ENCODE measurements around the gene GSTO1. TPM values are rescaled to one million over a fixed set of nuclear protein-coding genes. Genes with fewer than 3 reads are reported as not detected.

Gene GSTO1
- total RNA-seq, 1 experiment from 2014 or later = 179 TPM

DNA sequence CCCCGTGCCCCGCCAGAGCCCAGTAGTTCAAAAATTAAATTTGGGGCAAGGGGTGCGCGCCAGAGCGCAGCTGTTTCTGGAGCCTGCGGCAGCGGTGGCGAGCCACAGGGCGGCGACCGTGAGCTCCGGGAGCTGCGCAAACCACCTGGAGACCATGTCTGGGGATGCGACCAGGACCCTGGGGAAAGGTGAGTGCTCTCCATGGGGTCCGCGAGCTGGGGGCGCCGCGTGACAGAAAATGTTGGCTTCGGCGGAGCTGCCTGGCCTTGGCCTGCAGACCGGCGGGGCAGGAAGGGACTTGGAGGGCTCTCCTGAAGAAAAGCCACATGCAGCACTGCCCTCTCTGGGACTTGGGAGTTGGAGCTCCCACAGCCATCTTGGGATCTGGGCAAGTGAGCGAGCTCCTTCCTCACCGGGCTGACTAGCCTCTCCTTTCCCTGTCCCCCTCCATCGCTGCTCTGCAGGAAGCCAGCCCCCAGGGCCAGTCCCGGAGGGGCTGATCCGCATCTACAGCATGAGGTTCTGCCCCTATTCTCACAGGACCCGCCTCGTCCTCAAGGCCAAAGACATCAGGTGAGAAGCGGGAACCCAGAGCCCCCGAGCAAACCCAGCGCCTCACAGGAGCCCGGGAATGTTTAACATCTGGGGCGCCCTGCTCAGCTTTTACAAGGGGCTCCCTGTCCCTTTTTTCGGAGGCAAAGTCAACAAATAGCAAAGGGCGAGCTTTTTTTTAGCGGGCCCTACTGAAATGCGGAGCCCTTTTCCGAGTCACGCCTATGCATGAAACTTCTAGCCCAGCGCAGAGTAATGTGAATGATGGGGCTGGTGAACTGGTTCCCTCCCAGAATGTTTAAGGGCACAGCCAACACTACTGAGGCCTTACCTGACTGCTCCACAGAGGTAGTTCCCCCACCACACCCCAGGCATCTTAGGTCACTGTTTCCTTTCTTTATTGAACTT, 20.4 kb downstream of the GSTO1 start:
- no peak for DNase-seq (ENCODE audit: low read depth)

DNA sequence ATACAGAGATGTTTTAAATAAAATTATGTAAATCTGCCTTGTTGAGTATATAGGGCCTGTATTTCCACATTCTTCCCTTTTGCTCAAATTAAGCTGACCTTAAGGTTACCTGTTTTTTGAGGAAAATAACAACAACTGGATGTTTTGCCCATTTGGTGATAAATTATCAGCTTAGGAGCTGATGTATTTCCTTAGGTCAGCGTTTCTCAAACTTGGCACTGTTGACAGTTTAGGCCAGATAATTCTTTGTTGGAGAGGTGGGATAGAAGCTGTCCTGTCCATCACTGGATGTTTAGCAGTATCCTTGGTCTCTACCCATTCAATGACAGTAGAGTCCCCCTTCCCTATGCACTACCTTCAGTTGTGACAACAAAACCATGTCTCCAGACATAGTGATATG, 21.5 kb downstream of the GSTO1 start:
- no peak for DNase-seq (ENCODE audit: low read depth)

DNA sequence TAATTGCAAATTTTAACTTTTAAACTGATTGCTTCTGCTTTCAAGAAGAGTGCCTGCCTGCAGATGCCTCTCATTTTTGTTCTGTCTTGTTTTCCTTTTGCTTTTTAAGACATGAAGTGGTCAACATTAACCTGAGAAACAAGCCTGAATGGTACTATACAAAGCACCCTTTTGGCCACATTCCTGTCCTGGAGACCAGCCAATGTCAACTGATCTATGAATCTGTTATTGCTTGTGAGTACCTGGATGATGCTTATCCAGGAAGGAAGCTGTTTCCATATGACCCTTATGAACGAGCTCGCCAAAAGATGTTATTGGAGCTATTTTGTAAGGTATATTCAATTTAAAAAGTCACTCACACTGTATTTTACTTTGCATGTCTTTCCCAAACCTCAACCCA, 23.1 kb downstream of the GSTO1 start:
- no peak for DNase-seq (ENCODE audit: low read depth)

DNA sequence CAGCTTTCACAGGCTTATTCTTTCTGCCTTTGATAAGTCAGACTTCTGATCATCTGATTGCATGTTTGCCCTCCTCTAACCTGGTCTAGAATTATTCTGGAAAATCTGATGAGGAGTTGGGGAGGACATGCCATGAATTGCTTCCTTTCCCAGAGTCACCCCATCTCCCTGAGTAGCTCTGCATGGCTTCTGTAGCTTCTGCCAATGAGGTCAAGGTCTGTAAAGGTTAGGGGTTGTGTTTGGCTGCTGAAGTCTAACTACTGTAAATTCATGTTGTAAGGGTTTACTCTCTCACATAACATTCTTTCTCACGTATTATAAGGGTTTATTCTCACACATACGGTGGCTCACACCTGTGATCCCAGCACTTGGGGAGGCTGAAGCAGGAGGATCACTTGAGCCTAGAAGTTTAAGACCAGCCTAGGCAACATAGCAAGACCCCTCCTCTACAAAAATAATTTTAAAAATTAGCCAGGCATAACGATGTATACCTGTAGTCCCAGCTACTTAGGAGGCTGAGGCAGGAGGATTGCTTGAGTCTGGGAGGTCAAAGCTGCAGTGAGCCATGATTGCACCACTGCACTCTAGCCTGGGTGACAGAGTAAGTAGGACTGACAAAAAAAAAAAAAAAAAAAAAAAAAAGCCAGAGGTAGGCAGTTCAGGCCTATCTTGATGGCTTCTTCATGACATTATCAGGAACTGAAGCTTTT, 25.0 kb downstream of the GSTO1 start:
- no peak for DNase-seq (ENCODE audit: low read depth)

DNA sequence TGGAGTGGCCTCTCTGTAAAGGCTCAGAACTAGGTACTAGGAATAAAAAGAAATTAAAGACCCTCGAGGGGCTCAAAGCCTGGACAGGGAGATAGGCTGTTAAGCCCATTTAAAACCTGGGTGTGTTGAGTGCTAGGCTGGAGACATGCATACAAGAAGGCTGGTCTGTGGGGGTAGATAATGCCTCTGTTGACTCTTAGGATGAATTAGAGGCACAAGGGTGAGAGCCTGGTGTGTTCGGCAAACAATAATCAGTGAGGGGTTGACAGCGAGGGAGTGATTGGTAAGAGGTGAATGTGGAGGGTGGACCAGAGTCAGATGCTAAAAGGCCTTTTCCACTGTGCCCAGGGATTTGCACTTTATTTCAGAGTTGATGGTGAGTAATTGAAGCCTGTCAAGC, 27.0 kb downstream of the GSTO1 start:
- DNase-seq (ENCODE audit: low read depth) = no peak

DNA sequence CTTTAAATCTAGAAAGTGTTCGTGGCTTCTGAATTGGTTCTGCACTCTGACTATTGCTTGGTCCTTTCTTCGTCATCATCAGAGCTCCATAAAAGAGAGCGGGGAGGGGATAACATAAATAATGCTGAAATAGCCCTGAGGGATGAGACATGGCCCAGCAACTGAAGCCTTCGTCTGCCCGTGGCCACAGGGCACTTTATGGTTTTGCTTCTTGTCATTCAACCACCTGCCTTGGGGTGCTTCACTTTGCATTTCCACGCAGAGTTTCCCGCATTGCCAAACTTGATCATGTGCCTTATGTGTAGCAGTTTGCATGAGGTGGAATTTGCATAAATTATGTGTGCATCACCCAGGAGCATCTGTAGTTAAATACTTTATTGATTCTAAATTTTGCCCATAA, 30.2 kb downstream of the GSTO1 start:
- DNase-seq (ENCODE audit: low read depth) = peak; percentile 53

DNA sequence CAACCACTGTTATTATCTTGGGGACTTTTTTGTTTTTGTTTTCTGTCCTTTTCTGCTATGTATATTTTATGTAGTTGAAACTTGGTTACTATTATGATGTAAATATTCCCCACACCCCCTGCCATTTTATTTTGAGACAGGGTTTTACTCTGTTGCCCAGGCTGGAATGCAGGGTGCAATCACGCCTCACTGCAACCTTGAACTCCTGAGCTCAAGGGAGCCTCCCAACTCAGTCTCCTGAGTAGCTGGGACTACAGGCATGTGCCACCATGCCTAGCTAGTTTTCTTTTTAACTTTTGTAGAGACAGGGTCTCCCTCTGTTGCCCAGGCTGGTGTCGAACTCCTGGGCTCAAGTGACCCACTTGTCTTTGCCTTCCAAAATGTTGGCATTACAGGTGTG, 32.2 kb downstream of the GSTO1 start:
- no peak for DNase-seq (ENCODE audit: low read depth)

DNA sequence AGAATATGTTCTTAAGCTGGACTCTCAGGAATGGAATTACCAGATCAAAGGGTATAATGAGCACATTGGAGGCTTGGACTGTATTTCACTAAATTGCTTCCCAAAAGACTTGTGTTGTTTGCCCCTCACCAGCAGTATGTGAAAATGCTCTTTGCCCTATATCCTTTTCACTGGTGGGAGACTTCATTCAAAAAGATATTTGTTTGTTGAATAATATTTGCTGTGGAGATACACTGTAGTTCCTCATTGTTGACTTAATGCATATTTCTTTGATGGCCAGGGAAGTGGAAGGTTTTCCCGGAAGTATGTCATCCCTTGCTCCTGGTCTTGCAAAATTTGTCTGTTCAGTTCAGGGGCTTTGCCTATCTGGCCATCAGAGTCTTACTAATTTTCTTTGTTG, 33.7 kb downstream of the GSTO1 start:
- no peak for DNase-seq (ENCODE audit: low read depth)

DNA sequence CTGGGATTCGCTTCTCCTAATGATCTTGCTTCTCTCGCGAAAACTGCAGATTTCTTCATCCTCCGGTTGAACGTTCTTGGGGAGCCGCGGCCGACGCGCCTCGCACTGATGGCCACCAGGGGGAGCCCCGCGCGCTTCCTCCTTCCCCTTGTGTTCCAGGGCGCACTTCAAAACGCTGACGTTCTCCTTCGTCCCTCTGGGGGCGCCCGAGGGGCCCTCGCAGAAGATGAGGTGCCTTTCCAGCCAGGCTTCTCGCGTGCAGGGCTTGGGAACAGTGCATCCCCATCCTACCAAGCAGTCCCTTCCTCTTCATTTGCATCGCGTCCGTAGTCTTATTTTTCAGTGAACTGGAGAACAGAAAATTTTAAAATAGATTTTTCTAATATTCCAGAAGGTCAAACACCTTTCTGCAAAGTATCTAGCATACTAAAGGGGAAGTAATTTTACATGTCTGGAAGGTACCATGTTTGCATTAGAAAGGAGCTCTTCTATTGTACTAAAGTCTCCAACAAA, 36.8 kb downstream of the GSTO1 start:
- DNase-seq (ENCODE audit: low read depth) = peak; percentile 80

DNA sequence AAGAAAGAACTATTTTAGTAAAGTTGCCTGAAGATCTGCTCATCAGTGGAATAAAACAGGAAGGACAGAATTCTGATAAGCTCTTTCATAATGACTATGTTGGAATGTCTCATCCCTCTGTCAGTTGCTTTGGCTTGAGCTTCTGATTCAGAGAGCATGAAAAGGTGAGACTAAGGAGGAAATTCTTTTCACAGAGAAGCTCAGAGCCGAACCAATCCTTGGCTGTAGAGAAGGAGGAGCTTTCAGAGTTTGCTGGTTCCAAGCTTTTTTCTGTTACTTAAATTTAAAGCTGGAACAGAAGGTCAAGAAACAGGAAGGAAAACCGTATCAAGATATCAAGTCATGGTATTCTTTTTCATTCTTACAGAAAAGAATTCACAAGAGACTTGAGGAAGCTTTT, 38.3 kb downstream of the GSTO1 start:
- peak; percentile 55 for DNase-seq (ENCODE audit: low read depth)

DNA sequence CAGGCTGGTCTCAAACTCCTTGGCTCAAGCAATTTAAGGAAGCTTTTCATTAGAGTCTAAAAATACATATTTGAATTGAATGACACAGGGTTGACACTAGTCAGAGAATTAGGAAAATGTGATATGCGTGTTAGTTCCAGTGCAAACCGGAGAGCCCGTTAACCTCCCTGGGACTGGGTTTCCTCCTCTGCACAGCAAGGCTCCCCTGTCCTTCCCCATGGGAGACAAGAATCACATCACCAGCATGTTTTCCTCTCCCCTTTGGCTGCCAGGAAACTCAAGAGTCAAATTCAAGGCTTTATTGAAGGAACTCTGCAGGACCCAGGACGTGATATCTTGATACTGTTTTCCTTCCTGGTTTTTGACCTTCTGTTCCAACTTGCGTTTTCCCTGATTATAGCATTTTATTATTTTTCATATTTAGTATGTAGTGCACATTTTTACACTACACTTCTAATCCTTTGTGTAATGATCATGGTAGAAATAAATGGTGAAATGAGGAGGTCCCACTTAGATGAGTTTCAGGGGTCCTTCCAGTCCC, 39.2 kb downstream of the GSTO1 start:
- DNase-seq (ENCODE audit: low read depth) = no peak

DNA sequence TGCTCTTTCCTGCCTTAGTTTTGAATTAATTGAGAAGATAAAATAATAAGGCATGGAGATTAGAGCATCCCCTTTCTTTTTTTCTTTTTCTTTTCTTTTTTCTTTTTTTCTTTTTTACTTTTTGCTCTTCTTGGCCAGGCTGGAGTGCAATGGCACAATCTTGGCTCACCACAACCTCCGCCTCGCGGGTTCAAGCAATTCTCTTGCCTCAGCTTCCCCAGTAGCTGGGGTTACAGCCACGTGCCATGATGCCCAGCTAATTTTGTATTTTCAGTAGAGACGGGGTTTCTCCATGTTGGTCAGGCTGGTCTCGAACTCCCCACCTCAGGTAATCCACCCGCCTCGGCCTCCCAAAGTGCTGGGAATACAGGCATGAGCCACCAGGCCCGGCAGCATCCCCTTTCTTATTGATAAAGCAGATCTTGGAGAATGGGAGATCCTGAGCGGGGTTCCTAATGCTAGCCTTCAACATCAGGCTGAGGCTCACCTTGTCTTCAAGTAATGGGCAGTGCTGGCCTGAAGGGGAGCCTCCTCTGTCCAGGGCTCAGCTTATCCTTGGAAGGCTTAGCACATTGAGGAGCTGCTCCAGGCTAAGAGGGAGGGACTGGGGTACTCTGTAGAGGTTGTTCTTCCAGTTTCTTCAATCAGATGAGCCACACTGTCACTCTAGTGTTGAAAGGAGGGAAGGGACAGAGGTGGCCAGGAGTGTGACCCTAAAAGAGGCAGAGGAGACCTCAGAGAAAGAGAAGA, 42.2 kb downstream of the GSTO1 start:
- no peak for DNase-seq (ENCODE audit: low read depth)

DNA sequence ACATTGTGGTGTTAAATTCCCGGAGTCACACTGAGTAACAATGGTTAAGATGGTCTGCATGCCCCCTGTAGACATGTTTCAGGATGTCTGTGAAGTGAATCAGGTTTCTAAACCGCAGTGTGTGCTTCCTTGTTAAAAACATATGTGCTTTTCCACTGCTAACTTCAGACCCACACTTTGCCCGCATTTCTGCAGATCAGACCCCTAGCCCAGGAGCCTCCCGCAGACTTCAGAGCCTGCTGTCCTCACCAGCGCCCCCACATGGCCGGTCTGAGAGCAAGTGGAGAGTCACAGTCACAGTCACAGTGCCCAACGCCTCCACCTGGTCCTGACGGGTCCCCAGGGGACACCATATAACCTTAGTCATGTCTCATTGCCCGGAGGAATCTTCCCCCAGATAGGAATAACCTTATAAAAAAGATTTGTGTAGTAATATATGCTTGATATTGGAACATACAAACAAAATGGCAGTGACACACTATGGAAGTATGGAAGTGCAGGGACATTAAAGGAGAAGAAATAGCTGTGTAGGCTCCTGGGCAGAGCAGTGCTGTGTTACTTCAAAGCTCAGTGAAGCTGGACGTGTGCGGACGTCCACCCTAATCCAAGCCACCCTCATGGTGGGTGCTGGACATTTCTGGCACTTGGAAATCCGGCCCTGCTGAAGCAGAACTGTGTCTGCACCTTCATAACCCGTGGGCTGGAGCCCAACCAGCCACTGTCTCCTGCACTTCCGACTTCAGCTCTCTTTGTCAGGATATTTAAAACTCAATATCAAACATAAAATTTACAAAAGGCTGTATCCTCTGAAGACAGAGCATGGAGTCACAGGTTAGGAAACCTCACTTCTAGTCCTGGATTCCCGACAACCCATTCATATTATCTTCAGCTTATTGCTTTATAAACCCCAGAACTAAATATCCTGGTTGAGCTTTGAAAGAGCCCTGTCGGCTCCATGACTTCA, 43.3 kb downstream of the GSTO1 start:
- DNase-seq (ENCODE audit: low read depth) = no peak

DNA sequence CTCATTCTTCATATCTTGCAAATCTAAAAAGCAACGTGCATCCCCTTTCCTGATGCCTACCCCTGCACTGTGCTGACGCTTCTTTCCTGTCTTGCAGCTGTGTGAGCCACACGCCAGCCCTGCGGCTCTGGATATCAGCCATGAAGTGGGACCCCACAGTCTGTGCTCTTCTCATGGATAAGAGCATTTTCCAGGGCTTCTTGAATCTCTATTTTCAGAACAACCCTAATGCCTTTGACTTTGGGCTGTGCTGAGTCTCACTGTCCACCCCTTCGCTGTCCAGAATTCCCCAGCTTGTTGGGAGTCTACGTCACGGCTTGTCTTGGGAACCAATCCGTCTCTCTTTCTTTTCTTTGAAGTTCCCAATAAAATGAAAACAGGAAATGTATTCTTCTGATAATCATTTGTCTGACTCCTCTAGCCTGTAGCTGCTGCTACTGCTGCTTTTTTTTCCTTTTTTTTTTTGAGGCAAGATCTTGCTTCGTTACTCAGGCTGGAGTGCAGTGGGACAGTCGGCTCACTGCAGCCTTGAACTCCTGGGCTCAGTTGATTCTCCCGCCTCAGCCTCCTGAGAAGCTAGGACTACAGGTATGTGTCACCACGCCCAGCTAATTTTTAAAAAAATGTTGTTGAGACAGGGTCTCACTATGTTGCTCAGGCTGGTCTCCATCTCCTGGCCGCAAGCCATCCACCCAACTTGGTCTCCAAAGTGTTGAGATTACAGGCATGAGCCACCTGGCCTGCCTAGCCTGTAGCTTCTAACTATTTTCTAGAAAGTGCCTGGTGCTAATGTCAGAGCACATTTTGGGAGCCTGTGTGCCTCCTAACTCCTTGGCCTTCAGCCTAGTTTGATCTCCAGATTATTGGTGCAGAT, 44.6 kb downstream of the GSTO1 start:
- DNase-seq (ENCODE audit: low read depth) = no peak

DNA sequence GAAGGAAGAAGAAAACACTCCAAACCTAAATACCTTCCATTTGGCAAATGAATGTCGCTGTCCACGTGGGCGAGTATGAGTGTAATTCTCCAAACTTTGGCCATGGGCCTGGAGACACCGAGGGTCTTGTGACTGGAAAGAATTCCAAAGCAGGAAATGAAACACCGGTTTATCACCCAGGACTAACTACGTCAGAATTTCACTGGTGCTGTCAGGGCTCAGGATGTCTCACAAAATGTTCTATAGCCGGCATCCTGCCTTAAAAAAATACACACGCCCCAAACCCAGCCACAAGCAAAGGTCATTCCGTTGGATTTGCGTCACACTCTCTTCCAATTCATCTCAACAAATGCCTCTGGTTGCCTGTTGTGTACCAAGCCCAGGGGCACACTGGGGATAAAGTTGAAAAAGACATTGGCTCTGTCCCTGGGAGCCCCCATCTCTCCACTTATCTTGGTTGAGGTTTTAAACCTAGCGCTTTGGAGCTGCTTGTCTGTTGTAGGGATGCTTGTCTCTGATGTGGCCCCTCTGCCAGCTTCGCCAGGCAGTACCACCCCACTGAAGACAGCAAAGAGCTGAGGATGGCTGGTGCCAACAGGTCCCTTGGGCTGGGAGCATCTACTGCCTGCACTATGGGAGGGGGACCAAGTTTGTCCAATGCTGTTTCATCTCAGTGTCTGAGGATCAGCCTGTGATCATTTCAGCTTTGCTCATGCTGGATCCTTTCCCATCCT, 45.5 kb downstream of the GSTO1 start:
- DNase-seq (ENCODE audit: low read depth) = peak; percentile 91

DNA sequence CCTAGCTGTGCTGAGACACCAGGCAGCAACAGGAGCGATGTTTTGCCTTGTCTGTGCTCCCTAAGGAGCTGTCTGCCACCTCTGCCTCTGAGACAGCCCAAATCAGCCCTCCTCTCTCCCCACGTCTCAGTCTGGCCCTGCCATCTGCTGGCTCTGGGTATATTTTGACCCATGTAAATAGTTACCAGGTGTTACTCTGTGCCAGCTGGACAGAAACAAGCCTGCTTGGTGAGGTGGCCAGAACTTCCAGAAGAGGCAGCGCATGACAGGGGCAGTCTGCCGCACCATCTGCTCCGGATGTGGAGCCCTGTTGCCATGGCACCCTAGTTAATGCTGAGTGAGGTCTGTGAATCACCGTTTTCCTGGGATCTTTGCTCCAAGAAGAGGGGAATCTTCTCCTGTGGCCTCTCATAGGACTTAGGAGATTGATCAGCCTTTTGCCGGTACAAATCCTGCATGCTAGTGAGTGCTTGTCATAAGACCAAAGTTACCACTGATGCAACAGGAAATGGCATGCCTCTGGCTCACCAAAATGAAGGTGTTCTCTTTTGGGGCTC, 46.1 kb downstream of the GSTO1 start:
- DNase-seq (ENCODE audit: low read depth) = peak; percentile 98

DNA sequence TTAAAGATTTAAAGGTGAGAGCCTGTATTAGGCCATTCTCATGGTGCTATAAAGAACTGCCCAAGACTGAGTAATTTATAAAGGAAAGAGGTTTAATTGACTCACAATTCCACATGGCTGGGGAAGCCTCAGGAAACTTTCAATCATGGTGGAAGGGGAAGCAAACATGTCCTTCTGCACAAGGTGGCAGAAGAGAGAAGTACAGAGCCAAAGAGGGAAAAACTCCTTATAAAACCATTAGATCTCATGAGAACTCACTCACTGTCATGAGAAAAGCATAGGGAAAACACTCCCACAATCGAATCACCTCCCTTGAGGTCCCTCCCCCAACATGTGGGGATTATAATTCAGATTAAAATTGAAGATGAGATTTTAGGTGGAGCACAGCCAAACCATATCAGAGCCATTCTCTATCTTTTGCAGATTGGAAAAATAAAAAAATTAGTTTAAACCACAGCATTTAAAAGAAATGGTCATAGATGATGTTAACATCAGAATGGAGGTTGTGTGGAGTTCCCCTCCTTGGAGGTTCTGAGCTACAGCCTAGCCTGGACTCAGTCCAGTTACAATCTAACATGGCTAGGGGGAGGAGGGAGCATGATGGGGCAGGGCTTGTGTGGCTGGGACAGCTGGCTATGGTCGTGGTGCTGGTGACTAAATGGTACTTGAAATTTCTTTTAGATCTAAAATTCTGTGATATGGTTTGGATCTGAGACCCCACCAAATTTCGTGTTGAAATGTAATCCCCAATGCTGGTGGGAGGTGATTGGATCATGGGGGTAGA, 47.4 kb downstream of the GSTO1 start:
- DNase-seq (ENCODE audit: low read depth) = no peak
